Activated CD8-positive, alpha-beta memory T cell treated with anti-CD3 and anti-CD28 coated beads for 4 hours (primary cell): ENCODE measurements around the gene EXOC6B.
A peak's percentile ranks its signal among the peaks of the same experiment; 100 is the strongest.

Experiments used
- DNase-seq, 2 donors: peaks; one replicate each; pipeline ENCODE4 v3.0.0-alpha.2; 2020; ENCODE audit warnings: low read depth in 2 of 2

Gene EXOC6B

GRCh38 chr2:72825257-72826155 lies at the start of gene EXOC6B:
Gene EXOC6B, minus strand, starts transcription at chr2:72826033.
- DNase-seq, result peak; percentile 74 to 79

GRCh38 chr2:72871880-72872279 lies 46.0 kb upstream of the EXOC6B start:
- DNase-seq, result no peak

GRCh38 chr2:72871060-72871459 lies 45.2 kb upstream of the EXOC6B start:
- no peak for DNase-seq

- DNase-seq, result no peak
Measured at GRCh38 chr2:72864500-72864899, 38.7 kb upstream of the EXOC6B start.

- no peak for DNase-seq
Measured at GRCh38 chr2:72863046-72863445, 37.2 kb upstream of the EXOC6B start.

GRCh38 chr2:72862239-72862988 lies 36.6 kb upstream of the EXOC6B start:
- DNase-seq, result peak; percentile 68 to 71

- DNase-seq, result peak; percentile 23 to 28
Measured at GRCh38 chr2:72859831-72860262, 34.0 kb upstream of the EXOC6B start.

GRCh38 chr2:72851333-72851732 lies 25.5 kb upstream of the EXOC6B start:
- DNase-seq, result no peak

- DNase-seq, result no peak
Measured at GRCh38 chr2:72849138-72849462, 23.3 kb upstream of the EXOC6B start.

GRCh38 chr2:72848436-72849137 lies 22.8 kb upstream of the EXOC6B start:
- DNase-seq, result no peak

- DNase-seq, result no peak
Measured at GRCh38 chr2:72847534-72848315, 21.9 kb upstream of the EXOC6B start.

- no peak for DNase-seq
Measured at GRCh38 chr2:72846171-72847095, 20.6 kb upstream of the EXOC6B start.

- DNase-seq, result no peak
Measured at GRCh38 chr2:72843301-72843700, 17.5 kb upstream of the EXOC6B start.

GRCh38 chr2:72841462-72842125 lies 15.8 kb upstream of the EXOC6B start:
- DNase-seq, result no peak

GRCh38 chr2:72840066-72840465 lies 14.2 kb upstream of the EXOC6B start:
- DNase-seq, result no peak

GRCh38 chr2:72837171-72837570 lies 11.3 kb upstream of the EXOC6B start:
- DNase-seq, result no peak

GRCh38 chr2:72835403-72835802 lies 9.6 kb upstream of the EXOC6B start:
- no peak for DNase-seq

GRCh38 chr2:72834596-72834995 lies 8.8 kb upstream of the EXOC6B start:
- DNase-seq, result no peak

- DNase-seq, result no peak
Measured at GRCh38 chr2:72833084-72833714, 7.4 kb upstream of the EXOC6B start.
